Liver (tissue), 9 donors: ENCODE data around the gene MED17. TPM values are rescaled to one million over a fixed set of nuclear protein-coding genes. Genes with fewer than 3 reads are reported as not detected.

Experiments used
- DNase-seq: peaks from one replicate; pipeline ENCODE4 v3.0.0-alpha.2; 2017; ENCODE audit warnings: low spot score
- H3K27ac ChIP-seq, 2 donors: one replicate each; pipeline ENCODE4 v1.7.0; 2013; ENCODE audit warnings: inconsistent platforms in 2 of 2, low read length in 2 of 2, control low read depth in 1 of 2, low read depth in 1 of 2, mild to moderate bottlenecking in 1 of 2
- H3K27me3 ChIP-seq, 4 donors: one replicate each; pipeline versions ENCODE4 v1.6.1 to v1.7.0; 2013; ENCODE audit warnings: low read length in 3 of 4, inconsistent platforms in 1 of 4, mild to moderate bottlenecking in 1 of 4, moderate library complexity in 1 of 4; ENCODE audit not compliant: control insufficient read depth in 4 of 4, insufficient read depth in 4 of 4
- H3K36me3 ChIP-seq, 4 donors: one replicate each; pipeline versions ENCODE4 v1.6.1 to v1.7.0; 2013; ENCODE audit warnings: low read length in 3 of 4, mild to moderate bottlenecking in 3 of 4, low read depth in 1 of 4, moderate library complexity in 1 of 4; ENCODE audit not compliant: control insufficient read depth in 4 of 4, insufficient read depth in 3 of 4
- H3K4me1 ChIP-seq, 4 donors: one replicate each; pipeline versions ENCODE4 v1.6.1 to v1.7.0; 2013; ENCODE audit warnings: low read length in 3 of 4, mild to moderate bottlenecking in 3 of 4, moderate library complexity in 1 of 4; ENCODE audit not compliant: control insufficient read depth in 4 of 4, insufficient read depth in 4 of 4
- H3K4me3 ChIP-seq, 3 donors: one replicate each; pipeline versions ENCODE4 v1.6.1 to v1.7.0; 2013; ENCODE audit warnings: low read length in 3 of 3, control low read depth in 1 of 3, low read depth in 1 of 3, mild to moderate bottlenecking in 1 of 3
- H3K9ac ChIP-seq, 2 donors: one replicate each; pipeline ENCODE4 v1.7.0; 2013; ENCODE audit warnings: low read length in 2 of 2, mild to moderate bottlenecking in 2 of 2, moderate library complexity in 2 of 2, control low read depth in 1 of 2, low read depth in 1 of 2
- H3K9me3 ChIP-seq, 4 donors: one replicate each; pipeline versions ENCODE4 v1.6.1 to v1.7.0; 2013; ENCODE audit warnings: low read length in 3 of 4; ENCODE audit not compliant: control insufficient read depth in 4 of 4
- ATF3 ChIP-seq: IDR thresholded peaks from 2 replicates; pipeline ENCODE4 v1.6.1; 2016; ENCODE audit warnings: antibody characterized with exemption
- CTCF ChIP-seq: fragments of 150-350 bp; IDR thresholded peaks from 2 replicates; pipeline ENCODE4 v1.5.1; 2017; ENCODE audit warnings: improper control_type of control experiment, low read depth, low read length; ENCODE audit not compliant: missing input control
- EGR1 ChIP-seq, 2 donors: IDR thresholded peaks; 2 replicates each; pipeline ENCODE4 v1.6.1; 2016 to 2018; ENCODE audit warnings: antibody characterized with exemption in 2 of 2, low read depth in 2 of 2
- FOXA1 ChIP-seq: IDR thresholded peaks from 2 replicates; pipeline ENCODE4 v1.6.1; 2016; ENCODE audit warnings: antibody characterized with exemption
- FOXA2 ChIP-seq: IDR thresholded peaks from 2 replicates; pipeline ENCODE4 v1.6.1; 2016; ENCODE audit warnings: antibody characterized with exemption
- GABPA ChIP-seq, 2 donors: IDR thresholded peaks in 1 of 2; conservative IDR thresholded peaks in 1 of 2; 2 replicates each; pipeline ENCODE4 v1.6.1; 2016; ENCODE audit warnings: antibody characterized with exemption in 2 of 2, mild to moderate bottlenecking in 1 of 2, moderate library complexity in 1 of 2
- HNF4A ChIP-seq, 2 donors: conservative IDR thresholded peaks; 2 replicates each; pipeline ENCODE4 v1.6.1; 2016; ENCODE audit warnings: antibody characterized with exemption in 2 of 2, mild to moderate bottlenecking in 2 of 2
- HNF4G ChIP-seq: IDR thresholded peaks from 2 replicates; pipeline ENCODE4 v1.6.1; 2016; ENCODE audit warnings: antibody characterized with exemption
- JUND ChIP-seq, 2 donors: IDR thresholded peaks; 2 replicates each; pipeline ENCODE4 v1.6.1; 2016; ENCODE audit warnings: antibody characterized with exemption in 2 of 2
- MAX ChIP-seq: IDR thresholded peaks from 2 replicates; pipeline ENCODE4 v1.6.1; 2016; ENCODE audit warnings: antibody characterized with exemption
- NR2F2 ChIP-seq: IDR thresholded peaks from 2 replicates; pipeline ENCODE4 v1.6.1; 2016; ENCODE audit warnings: antibody characterized with exemption
- RAD21 ChIP-seq, 2 donors: IDR thresholded peaks; 2 replicates each; pipeline ENCODE4 v1.6.1; 2016; ENCODE audit warnings: antibody characterized with exemption in 2 of 2, mild to moderate bottlenecking in 2 of 2
- REST ChIP-seq: IDR thresholded peaks from 2 replicates; pipeline ENCODE4 v1.6.1; 2016; ENCODE audit warnings: antibody characterized with exemption, mild to moderate bottlenecking
- RXRA ChIP-seq, 2 donors: IDR thresholded peaks; 2 replicates each; pipeline ENCODE4 v1.6.1; 2017 to 2018; ENCODE audit warnings: antibody characterized with exemption in 2 of 2, mild to moderate bottlenecking in 1 of 2
- SP1 ChIP-seq: IDR thresholded peaks from 2 replicates; pipeline ENCODE4 v1.6.1; 2018; ENCODE audit warnings: antibody characterized with exemption, mild to moderate bottlenecking
- TAF1 ChIP-seq: conservative IDR thresholded peaks from 2 replicates; pipeline ENCODE4 v1.6.1; 2016; ENCODE audit warnings: antibody characterized with exemption, mild to moderate bottlenecking
- YY1 ChIP-seq: IDR thresholded peaks from 2 replicates; pipeline ENCODE4 v1.6.1; 2016; ENCODE audit warnings: antibody characterized with exemption, mild to moderate bottlenecking
- ZBTB33 ChIP-seq: IDR thresholded peaks from 2 replicates; pipeline ENCODE4 v1.6.1; 2016; ENCODE audit warnings: antibody characterized with exemption
- WGBS: extraction: QIAGEN DNeasy Blood & Tissue Kit; methylation state at CpG from one replicate; pipeline ENCODE4 v1.1.7; 2013; 5-methylcytosine and 5-hydroxymethylcytosine counted together
- polyA plus RNA-seq, 2 donors: library from polyadenylated mRNA; stranded (reverse) in 1 of 2; unstranded in 1 of 2; fragments of 200-250 nt in 1 of 2; fragments of >200 nt in 1 of 2; fragmentation: Nextera tagmentation in 1 of 2; extraction: Ambion mirVana in 1 of 2; gene quantifications; one replicate each; pipeline versions ENCODE4 v1.2.1 to v1.2.3, GENCODE V29; 2013 to 2015
- total RNA-seq, 2 donors: library from RNA; depleted of rRNA; stranded (reverse); fragments of >200 nt; gene quantifications; one replicate each; pipeline ENCODE4 v1.2.3, GENCODE V29; 2014
- donor health status: healthy.
- donor health status: healthy.
- donor health status: healthy.
- donor health status: healthy.
- donor health status: healthy.

The MED17 gene
- total and polyA plus RNA-seq, 4 donors = 2.8 to 12.7 (median 7.5) TPM

GRCh38 chr11:93734427-93735222, 49.5 kb upstream of the MED17 start:
- no peaks in the 10 kb centered on the region for H3K9me3 ChIP-seq
- no peak overlapping the region for H3K27ac ChIP-seq
- peaks cover 7 to 26% (median 13%) of the 10 kb centered on the region in 4 donors for H3K4me1 ChIP-seq
- no peak overlapping the region for H3K9ac ChIP-seq
- TF ChIP-seq FOXA2 = no peak
- TF ChIP-seq YY1 = no peak
- no peak for TF ChIP-seq GABPA (IDR thresholded peaks at IDR 0.05 in 1 of 2, conservative IDR thresholded peaks at IDR 0.05 in 1 of 2)
- no peak for TF ChIP-seq MAX
- no peak for DNase-seq
- peaks cover 5 to 88% (median 80%) of the 10 kb centered on the region in 4 donors for H3K36me3 ChIP-seq
- 87% methylated on average over 1 of the region's 1 CpG for WGBS
- H3K4me3 ChIP-seq = no peak overlapping the region
- H3K27me3 ChIP-seq = no peaks in the 10 kb centered on the region

- no peak for DNase-seq
- Histone ChIP-seq H3K36me3 (peaks cover 4 to 78% (median 70%) of the 10 kb centered on the region in 4 donors), H3K9me3 (no peaks in the 10 kb centered on the region), H3K4me1 (peaks cover 7 to 27% (median 15%) of the 10 kb centered on the region in 4 donors), H3K27me3 (no peaks in the 10 kb centered on the region), H3K9ac (no peak overlapping the region), H3K4me3 (no peak overlapping the region), H3K27ac (no peak overlapping the region)
- 94% methylated on average over 1 of the region's 1 CpG for WGBS
- TF ChIP-seq HNF4A (conservative IDR thresholded peaks at IDR 0.05) = no peak
- no peak for TF ChIP-seq MAX
- TF ChIP-seq YY1 = no peak
- no peak for TF ChIP-seq REST
- TF ChIP-seq CTCF = no peak
- TF ChIP-seq ZBTB33 = no peak
- TF ChIP-seq NR2F2 = no peak
- TF ChIP-seq SP1 = no peak
- no peak for TF ChIP-seq ATF3
- no peak for TF ChIP-seq RAD21 (IDR thresholded peaks at IDR 0.05)
- no peak for TF ChIP-seq JUND (IDR thresholded peaks at IDR 0.05)
- no peak for TF ChIP-seq TAF1
- TF ChIP-seq HNF4G = no peak
- TF ChIP-seq RXRA (IDR thresholded peaks at IDR 0.05) = no peak
- TF ChIP-seq EGR1 (IDR thresholded peaks at IDR 0.05; ENCODE audit: low read depth in 2 of 2) = no peak
- TF ChIP-seq FOXA2 = no peak
- TF ChIP-seq GABPA (IDR thresholded peaks at IDR 0.05 in 1 of 2, conservative IDR thresholded peaks at IDR 0.05 in 1 of 2) = no peak
- TF ChIP-seq FOXA1 = no peak
These were observed 48.5 kb upstream of the MED17 start for GRCh38 chr11:93735627-93736026.
